Activated CD8-positive, alpha-beta memory T cell treated with anti-CD3 and anti-CD28 coated beads, Interleukin-2, amount 10 ng/mL, durations not matched to agents 7 days and 5 days (primary cell): ENCODE data around the gene TMEM144. TPM values are rescaled to one million over a fixed set of nuclear protein-coding genes. Genes with fewer than 3 reads are reported as not detected.

Experiments
- ATAC-seq: fragments of 150-1000 bp; cut with Tn5 transposase; one replicate; pipeline ENCODE4 v1.10.0; 2021; ENCODE audit warnings: moderate library complexity
- CTCF ChIA-PET: fragments of 350-600 bp; sonication (Branson Sonifier 250); formaldehyde crosslinking; loops from one replicate; lab custom pipeline; 2021; ENCODE audit warnings: antibody characterized with exemption; lab: Charles Lee
- DNase-seq: peaks from one replicate; pipeline ENCODE4 v3.0.0-alpha.2; 2020
- H3K27ac Mint-ChIP-seq: one replicate; pipeline ENCODE4 v1.8.0; 2021; ENCODE audit warnings: mild to moderate bottlenecking, mixed read lengths
- H3K27me3 Mint-ChIP-seq: one replicate; pipeline ENCODE4 v1.8.0; 2021; ENCODE audit warnings: mixed read lengths
- H3K36me3 Mint-ChIP-seq: one replicate; pipeline ENCODE4 v1.8.0; 2021; ENCODE audit warnings: mild to moderate bottlenecking, mixed read lengths
- H3K4me1 Mint-ChIP-seq: one replicate; pipeline ENCODE4 v1.8.0; 2021; ENCODE audit warnings: mixed read lengths
- H3K4me3 Mint-ChIP-seq: one replicate; pipeline ENCODE4 v1.8.0; 2021; ENCODE audit warnings: mild to moderate bottlenecking, moderate library complexity, mixed read lengths
- H3K9me3 Mint-ChIP-seq: one replicate; pipeline ENCODE4 v1.8.0; 2022; ENCODE audit warnings: low read depth, mixed read lengths
- total RNA-seq, 2 experiments: library from RNA; stranded (reverse); gene quantifications; one replicate each; pipeline ENCODE4 v1.2.3, GENCODE V29; 2021

The TMEM144 gene
- total RNA-seq = not detected

GRCh38 chr4:158209825-158210807 is at the start of gene TMEM144:
Gene TMEM144 (plus strand): TSS chr4:158210486. CDS start chr4:158212668, 2,182 bp downstream.
- Mint-ChIP-seq H3K36me3 (no peaks in the 10 kb centered on the region), H3K27ac (peak within 1 kb of the TSS; percentile 5), H3K27me3 (peaks cover 31% of the 10 kb centered on the region), H3K4me3 (peak within 1 kb of the TSS; percentile 68), H3K4me1 (peaks cover 15% of the 10 kb centered on the region), H3K9me3 (no peaks in the 10 kb centered on the region)
- DNase-seq (peak; percentile 61), ATAC-seq (peak; percentile 84)
- CTCF ChIA-PET = no interaction called here

GRCh38 chr4:158161551-158162354 is 48.5 kb upstream of the TMEM144 start:
- DNase-seq = no peak
- peaks cover 3% of the 10 kb centered on the region for H3K27me3 Mint-ChIP-seq

DNA sequence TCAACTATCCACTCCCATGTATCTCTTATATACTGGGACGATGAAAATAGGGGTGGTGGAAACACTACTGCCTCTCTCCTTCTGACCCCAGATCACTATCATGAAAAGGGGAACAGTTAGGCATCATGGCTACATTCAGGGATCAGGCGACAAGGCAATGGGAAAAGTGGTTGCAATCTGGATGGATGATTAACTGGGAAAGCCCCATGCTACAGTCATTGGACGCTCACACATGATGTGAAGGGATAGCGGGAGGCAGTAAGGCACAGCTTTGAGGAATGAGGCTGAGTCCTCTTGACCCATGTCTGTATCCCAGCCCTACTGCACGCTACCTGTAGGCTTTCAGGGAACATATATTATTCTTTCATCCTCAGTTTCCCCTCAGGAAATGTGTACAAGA is 47.7 kb upstream of the TMEM144 start:
- peaks cover 3% of the 10 kb centered on the region for H3K27me3 Mint-ChIP-seq
- no peaks in the 10 kb centered on the region for H3K9me3 Mint-ChIP-seq
- H3K27ac Mint-ChIP-seq = no peak overlapping the region
- ATAC-seq (no peak), DNase-seq (no peak)
- H3K36me3 Mint-ChIP-seq = no peaks in the 10 kb centered on the region
- CTCF ChIA-PET = no interaction called here
- H3K4me3 Mint-ChIP-seq = no peak overlapping the region
- H3K4me1 Mint-ChIP-seq = no peaks in the 10 kb centered on the region

More at GRCh38 chr4:158161551-158162354, 48.5 kb upstream of the TMEM144 start:
- ATAC-seq = no peak
- no peaks in the 10 kb centered on the region for H3K36me3 Mint-ChIP-seq
- H3K27ac Mint-ChIP-seq = no peak overlapping the region
- CTCF ChIA-PET = no interaction called here
- H3K4me3 Mint-ChIP-seq = no peak overlapping the region
- H3K9me3 Mint-ChIP-seq = no peaks in the 10 kb centered on the region
- H3K4me1 Mint-ChIP-seq = no peaks in the 10 kb centered on the region

DNA sequence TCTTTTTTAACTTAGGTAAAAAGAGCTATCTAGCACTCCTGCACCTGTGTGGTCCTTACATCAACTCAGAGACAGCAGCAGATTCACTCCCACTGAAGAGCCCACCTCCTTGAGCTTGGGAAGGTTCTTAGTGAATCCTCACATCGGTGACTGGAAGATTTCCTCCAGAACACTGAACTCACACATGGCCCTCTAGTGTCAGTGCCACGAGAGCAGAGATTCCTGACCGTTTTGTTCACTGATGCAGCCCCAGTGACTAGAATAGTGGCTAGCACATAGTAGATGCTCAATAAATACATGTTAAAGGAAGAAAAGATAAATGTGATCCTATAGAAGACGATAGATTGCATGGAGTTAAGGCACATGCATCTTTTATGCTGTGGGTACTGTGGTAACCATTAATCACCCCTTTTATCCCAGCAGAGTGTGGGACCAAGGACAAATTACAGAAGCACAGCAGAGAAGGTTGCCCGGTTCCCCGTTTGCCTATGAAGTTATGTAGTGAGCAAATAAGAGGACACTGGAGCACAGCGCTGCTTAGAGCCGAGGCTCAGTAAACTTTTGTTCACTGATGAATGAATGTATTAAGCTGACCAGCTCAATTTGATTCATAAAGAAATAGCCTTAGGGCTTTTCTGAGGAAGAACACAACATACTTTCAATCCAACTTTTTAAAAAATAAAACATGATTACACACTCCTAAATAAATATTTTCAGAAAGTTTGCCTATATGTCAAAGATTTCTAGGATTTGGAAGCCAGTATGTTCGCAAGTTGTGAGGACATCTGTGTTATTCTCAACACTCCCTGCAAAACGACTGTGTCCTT is 46.1 kb upstream of the TMEM144 start:
- H3K4me3 Mint-ChIP-seq = no peak overlapping the region
- H3K36me3 Mint-ChIP-seq = no peaks in the 10 kb centered on the region
- H3K4me1 Mint-ChIP-seq = no peaks in the 10 kb centered on the region
- CTCF ChIA-PET = no interaction called here
- H3K27ac Mint-ChIP-seq = no peak overlapping the region
- peaks cover 3% of the 10 kb centered on the region for H3K27me3 Mint-ChIP-seq
- ATAC-seq = no peak
- no peak for DNase-seq
- no peaks in the 10 kb centered on the region for H3K9me3 Mint-ChIP-seq

- H3K27ac Mint-ChIP-seq = no peak overlapping the region
- no peaks in the 10 kb centered on the region for H3K9me3 Mint-ChIP-seq
- CTCF ChIA-PET = no interaction called here
- H3K36me3 Mint-ChIP-seq = no peaks in the 10 kb centered on the region
- DNase-seq (no peak), ATAC-seq (no peak)
- H3K4me1 Mint-ChIP-seq = no peaks in the 10 kb centered on the region
- no peak overlapping the region for H3K4me3 Mint-ChIP-seq
- peaks cover 8% of the 10 kb centered on the region for H3K27me3 Mint-ChIP-seq
These were observed 45.5 kb upstream of the TMEM144 start for GRCh38 chr4:158164768-158165213.

GRCh38 chr4:158166701-158167100 is 43.6 kb upstream of the TMEM144 start:
- Mint-ChIP-seq H3K9me3 (no peaks in the 10 kb centered on the region), H3K27ac (no peak overlapping the region), H3K27me3 (peaks cover 27% of the 10 kb centered on the region), H3K4me1 (no peaks in the 10 kb centered on the region), H3K36me3 (no peaks in the 10 kb centered on the region), H3K4me3 (no peak overlapping the region)
- DNase-seq = no peak
- ATAC-seq = no peak
- CTCF ChIA-PET = no interaction called here

- ATAC-seq (no peak), DNase-seq (no peak)
- CTCF ChIA-PET = no interaction called here
- no peaks in the 10 kb centered on the region for H3K9me3 Mint-ChIP-seq
- H3K27ac Mint-ChIP-seq = no peak overlapping the region
- H3K27me3 Mint-ChIP-seq = peaks cover 37% of the 10 kb centered on the region
- no peaks in the 10 kb centered on the region for H3K36me3 Mint-ChIP-seq
- peaks cover 5% of the 10 kb centered on the region for H3K4me1 Mint-ChIP-seq
- no peak overlapping the region for H3K4me3 Mint-ChIP-seq
These were observed 41.7 kb upstream of the TMEM144 start for GRCh38 chr4:158168606-158169005.

- H3K4me1 Mint-ChIP-seq = peaks cover 5% of the 10 kb centered on the region
- H3K27ac Mint-ChIP-seq = no peak overlapping the region
- H3K27me3 Mint-ChIP-seq = peaks cover 40% of the 10 kb centered on the region
- H3K4me3 Mint-ChIP-seq = no peak overlapping the region
- no peaks in the 10 kb centered on the region for H3K9me3 Mint-ChIP-seq
- H3K36me3 Mint-ChIP-seq = no peaks in the 10 kb centered on the region
- DNase-seq (no peak), ATAC-seq (no peak)
- CTCF ChIA-PET = no interaction called here
These were observed 40.8 kb upstream of the TMEM144 start for GRCh38 chr4:158169506-158169905.

GRCh38 chr4:158169931-158170690 is 40.2 kb upstream of the TMEM144 start:
- no peak overlapping the region for H3K4me3 Mint-ChIP-seq
- peaks cover 37% of the 10 kb centered on the region for H3K27me3 Mint-ChIP-seq
- peaks cover 5% of the 10 kb centered on the region for H3K4me1 Mint-ChIP-seq
- CTCF ChIA-PET = no interaction called here
- H3K36me3 Mint-ChIP-seq = no peaks in the 10 kb centered on the region
- ATAC-seq = no peak
- H3K9me3 Mint-ChIP-seq = no peaks in the 10 kb centered on the region
- no peak for DNase-seq
- no peak overlapping the region for H3K27ac Mint-ChIP-seq

- CTCF ChIA-PET = interaction anchor here (1.3 kb wide), 1 partner anchor 11 kb away, joined by 4 read pairs; no protein-coding TSS in a partner anchor
- DNase-seq = no peak
- H3K4me3 Mint-ChIP-seq = no peak overlapping the region
These were observed 39.4 kb upstream of the TMEM144 start for GRCh38 chr4:158170691-158171561.

GRCh38 chr4:158172261-158173258 is 37.7 kb upstream of the TMEM144 start, which contains the start of gene GASK1B:
Gene GASK1B (minus strand): TSS chr4:158173025. CDS start chr4:158171375, 1,650 bp downstream.
- H3K4me3 Mint-ChIP-seq = peak within 1 kb of the TSS; percentile 4
- H3K27ac Mint-ChIP-seq = no peak within 1 kb of the TSS
- ATAC-seq = no peak
- H3K9me3 Mint-ChIP-seq = no peaks in the 10 kb centered on the region
- peaks cover 37% of the 10 kb centered on the region for H3K27me3 Mint-ChIP-seq
- DNase-seq = no peak
- peaks cover 5% of the 10 kb centered on the region for H3K4me1 Mint-ChIP-seq
- CTCF ChIA-PET = interaction anchor here (0.7 to 1.3 kb wide), 2 partner anchors 10 to 182 kb away, joined by 3 to 4 read pairs; no protein-coding TSS in a partner anchor
- H3K36me3 Mint-ChIP-seq = no peaks in the 10 kb centered on the region

More at GRCh38 chr4:158170691-158171561, 39.4 kb upstream of the TMEM144 start:
- peaks cover 5% of the 10 kb centered on the region for H3K4me1 Mint-ChIP-seq
- no peaks in the 10 kb centered on the region for H3K9me3 Mint-ChIP-seq
- peak; percentile 20 for ATAC-seq
- H3K27ac Mint-ChIP-seq = no peak overlapping the region
- peaks cover 37% of the 10 kb centered on the region for H3K27me3 Mint-ChIP-seq
- no peaks in the 10 kb centered on the region for H3K36me3 Mint-ChIP-seq
